Measurements from ENCODE around the gene RAD51B.
"Not testable (repeated sequence)": the region's sequence is repeated elsewhere in the genome, so short reads cannot be mapped to it uniquely, and the experiment has no call there.

RAD51B gene

GRCh38 chr14:68250927-68251768, 431.6 kb downstream of the RAD51B start:
- DNase-seq (ENCODE audit: low spot score): no peak

DNA sequence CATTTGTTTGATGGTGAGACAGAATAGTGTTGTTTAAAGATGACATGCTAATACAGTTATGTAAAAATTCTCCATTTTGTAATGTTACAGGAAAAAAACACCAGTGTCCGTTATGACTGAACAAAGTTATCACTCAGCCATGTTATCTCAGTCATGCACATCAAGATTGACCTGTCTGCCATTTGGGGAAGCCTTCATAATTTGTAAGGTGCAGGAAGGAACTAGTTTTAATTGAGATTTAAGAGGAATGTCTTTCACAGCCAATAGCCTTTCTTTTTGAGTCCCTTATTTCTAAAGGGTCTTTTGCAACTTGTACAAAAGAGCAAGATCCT, 432.2 kb downstream of the RAD51B start:
- no peak for DNase-seq (ENCODE audit: low spot score)

DNA sequence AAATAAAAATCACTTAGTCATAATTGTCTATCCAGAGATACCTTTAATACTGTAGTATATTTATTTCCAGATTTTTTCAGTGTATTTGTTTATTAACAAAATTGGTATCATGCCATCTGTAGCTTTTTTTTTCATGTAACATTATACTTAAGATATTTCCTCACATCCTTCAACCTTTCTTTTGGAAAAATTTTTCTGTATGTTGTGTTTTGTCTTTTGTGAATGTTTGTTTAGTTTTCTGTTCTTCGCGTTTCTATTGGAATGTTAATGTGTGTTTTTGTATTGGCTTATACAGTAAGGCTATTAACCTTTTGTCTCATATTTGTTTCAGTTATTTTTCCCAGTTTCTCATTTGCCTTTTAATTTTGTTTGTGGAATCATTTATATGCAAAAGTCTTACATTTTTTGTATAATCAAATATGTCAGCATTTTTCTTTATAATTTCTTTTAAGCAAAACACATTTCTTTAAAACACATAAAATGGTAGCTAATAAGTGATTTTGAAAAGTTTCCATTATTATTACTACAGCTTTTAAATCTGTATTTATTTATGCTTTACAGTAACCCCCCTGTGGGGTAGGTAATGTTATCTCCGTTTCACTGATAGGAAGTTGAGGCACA, 433.7 kb downstream of the RAD51B start:
- no peak for DNase-seq (ENCODE audit: low spot score)

- no peak for DNase-seq (ENCODE audit: low spot score)
Observed at GRCh38 chr14:68253878-68254528, 434.4 kb downstream of the RAD51B start.

DNA sequence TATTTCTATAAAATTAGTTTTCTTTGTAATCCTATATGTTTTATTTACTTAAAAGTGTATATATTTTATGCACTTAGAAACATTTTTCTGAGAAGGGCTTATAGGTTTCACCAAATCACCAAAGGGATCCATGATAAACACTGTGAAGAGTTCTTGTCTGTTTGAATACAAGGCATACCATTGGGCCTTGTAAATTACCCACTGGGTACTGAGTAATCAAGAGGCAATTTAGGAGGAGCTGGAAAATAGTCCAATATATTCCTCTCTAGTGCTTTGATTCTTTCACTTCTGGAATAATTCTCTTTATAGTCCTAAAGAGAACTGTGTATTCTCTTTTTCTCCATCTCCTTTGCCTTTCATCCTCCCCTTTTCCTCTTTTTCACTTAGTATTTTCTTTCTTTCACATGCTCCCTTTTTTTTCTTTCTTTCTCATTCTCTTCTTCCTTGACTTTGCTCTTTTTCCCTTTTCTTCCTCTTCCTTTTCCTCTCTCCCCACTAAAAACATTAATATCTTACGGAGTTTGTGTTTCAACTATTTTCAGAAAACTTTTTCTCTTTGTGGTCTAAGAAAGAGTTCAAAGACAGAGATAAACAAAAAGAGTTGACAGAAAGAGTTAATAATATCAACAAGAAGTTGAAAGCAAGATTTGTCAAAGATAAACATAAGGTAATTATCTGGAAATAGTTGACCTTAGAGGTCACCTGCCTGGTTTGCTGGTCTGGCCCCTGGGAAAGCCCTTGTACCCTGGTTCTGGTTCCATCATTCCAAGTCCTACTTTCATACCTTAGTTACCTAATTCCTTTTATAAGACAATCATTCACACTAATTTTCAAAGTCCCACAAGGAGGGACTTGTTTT, 435.3 kb downstream of the RAD51B start:
- no peak for DNase-seq (ENCODE audit: low spot score)

- no peak for DNase-seq (ENCODE audit: low spot score)
Observed at GRCh38 chr14:68255693-68256178, 436.2 kb downstream of the RAD51B start.

GRCh38 chr14:68257969-68258368, 438.4 kb downstream of the RAD51B start:
- no peak for DNase-seq (ENCODE audit: low spot score)

DNA sequence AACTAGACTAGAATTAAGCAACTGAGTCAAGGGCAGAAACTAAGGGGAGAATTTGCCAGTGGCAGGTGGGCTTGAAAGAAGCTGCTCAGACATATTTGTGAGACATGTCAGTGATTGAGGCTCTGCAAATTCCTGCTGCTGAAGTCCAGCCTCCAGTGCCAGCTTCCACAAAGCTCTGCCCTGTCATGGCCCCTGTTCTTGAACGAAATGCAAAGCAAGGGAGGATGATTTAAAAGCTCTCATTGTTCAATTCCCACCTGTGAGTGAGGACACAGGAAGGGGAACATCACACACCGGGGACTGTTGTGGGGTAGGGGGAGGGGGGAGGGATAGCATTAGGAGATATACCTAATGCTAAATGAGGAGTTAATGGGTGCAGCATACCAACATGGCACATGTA, 439.4 kb downstream of the RAD51B start:
- DNase-seq (ENCODE audit: low spot score): not testable (repeated sequence)

DNA sequence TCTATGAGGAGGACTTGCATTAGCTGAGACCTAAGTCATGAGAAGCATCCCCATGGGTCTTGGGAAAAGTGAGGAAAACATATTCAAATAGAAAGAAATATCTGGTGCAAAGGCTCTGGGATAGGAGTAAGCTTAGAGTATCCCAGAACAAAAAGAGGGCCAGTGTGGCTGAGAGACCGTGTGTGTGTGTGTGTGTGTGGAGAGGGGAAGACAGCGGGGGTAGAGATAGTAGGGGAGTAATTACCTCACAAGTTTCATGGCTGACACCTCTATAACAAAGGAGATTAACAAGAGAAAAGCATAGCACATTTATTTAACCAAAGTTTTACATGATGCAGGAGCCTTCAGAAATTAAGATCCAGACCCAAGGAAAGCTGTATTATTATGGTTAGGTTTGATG, 440.5 kb downstream of the RAD51B start:
- no peak for DNase-seq (ENCODE audit: low spot score)

DNA sequence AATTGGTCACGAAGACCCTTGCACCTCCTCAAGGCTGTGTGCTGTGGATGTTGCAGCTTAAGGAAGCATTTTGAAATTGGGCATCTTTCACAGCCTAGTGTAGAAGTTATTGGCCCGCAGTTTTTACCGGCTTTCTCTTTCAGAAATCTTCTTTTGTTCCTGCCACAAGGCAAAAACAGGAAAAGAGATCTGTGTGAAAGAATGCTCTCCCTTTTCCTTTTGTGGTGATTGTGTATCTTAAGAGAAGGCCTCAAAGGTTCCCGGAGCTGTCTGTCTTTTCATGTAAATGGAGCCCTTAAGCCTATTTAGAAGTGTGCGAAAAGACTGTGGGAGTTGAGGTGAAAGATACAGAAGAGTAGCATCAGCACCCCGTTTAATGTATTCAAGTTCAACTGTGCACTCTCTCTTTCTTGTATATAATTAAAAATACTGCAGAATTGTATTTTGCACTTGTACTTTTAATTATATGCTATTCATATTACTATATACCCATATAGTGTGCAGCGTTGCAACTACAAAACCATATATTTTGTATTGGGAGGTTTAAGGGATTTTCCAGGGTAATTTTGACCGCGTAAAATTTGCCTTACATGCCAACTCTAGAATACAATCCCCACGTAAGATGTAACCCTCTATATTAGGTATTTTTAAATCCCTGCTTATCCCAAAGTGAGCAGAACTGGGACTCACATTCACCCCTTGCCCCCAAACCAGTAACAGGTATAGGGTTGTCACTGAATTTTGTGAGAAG, 441.7 kb downstream of the RAD51B start:
- DNase-seq (ENCODE audit: low spot score): peak; percentile 27

DNA sequence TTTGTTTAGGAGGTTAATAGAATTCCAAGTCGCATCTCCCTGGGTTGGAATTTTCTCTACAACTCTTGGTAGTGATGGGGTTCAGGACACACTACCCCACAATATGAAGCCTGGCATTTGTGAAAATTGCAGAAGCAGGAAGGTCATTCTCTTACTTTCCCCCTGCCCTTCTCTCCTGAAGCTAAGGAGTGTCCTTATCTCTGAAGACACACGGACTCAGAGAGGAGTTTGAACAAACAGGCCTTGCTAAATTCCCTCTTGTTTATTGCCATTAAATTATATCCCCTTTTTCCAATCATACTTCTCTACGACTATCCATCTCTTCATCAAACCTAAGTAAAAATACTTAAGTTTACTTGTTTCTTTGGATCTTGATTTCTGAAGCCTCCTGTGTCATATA, 443.0 kb downstream of the RAD51B start:
- DNase-seq (ENCODE audit: low spot score): no peak

- DNase-seq (ENCODE audit: low spot score): no peak
Observed at GRCh38 chr14:68263563-68264259, 444.1 kb downstream of the RAD51B start.

- DNase-seq (ENCODE audit: low spot score): no peak
Observed at GRCh38 chr14:68264260-68264569, 444.6 kb downstream of the RAD51B start.

- DNase-seq (ENCODE audit: low spot score): no peak
Observed at GRCh38 chr14:68266998-68267397, 447.4 kb downstream of the RAD51B start.

DNA sequence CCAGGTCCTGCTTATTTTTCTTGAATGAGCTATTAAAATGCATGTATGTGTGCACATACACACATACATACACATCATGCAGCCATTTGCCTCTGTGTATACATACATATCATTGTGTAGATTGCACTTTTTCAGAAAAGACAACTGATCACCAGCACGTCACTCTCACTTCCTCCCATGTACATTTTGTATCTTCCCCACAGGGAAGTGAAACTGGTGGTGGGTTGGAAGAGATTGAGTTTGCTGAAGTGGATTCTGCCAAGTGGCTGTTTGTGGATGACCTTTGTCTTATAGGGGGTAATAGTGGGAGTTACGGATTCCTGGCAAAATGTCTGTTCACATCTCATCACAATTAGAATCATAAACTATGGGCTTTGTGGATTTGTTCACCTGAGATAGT, 448.6 kb downstream of the RAD51B start:
- DNase-seq (ENCODE audit: low spot score): peak; percentile 27

GRCh38 chr14:68268719-68269118, 449.1 kb downstream of the RAD51B start:
- DNase-seq (ENCODE audit: low spot score): no peak

DNA sequence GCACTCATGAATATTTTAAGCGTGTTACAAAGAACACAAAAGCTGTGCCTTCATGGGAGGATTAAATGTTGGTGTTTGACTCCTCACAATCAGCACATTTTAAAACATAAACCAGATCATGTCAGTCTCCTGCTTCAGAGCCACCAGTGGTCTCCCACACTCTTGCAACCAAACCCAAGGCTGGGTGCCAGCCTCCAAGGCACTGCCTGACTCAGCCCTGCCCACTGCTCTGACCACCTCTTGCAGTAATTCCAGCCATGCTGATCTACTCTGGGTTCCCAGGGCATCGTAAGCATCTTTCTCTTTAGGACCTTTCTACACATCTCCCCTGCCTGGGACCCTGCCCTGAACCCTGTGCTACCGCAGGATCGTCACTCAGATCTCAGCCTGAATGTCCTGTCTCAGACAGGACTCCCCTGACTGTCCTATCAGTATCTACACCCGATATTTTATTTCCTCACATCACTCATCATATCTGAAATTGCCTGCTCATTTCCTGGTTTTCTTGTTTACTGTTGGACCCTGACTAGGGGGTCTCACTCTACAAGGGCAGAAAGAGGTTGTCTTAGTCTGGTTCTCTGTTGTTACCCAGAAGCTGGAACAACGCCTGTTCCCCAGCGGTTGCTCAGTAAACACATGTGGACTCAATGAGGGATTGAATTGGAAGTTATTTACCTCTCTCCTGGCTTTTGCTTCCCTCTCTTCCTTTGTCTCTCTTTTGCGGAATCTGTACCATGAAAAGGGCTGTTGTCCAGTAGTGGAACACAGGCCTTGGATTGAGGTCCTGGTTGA, 449.8 kb downstream of the RAD51B start:
- DNase-seq (ENCODE audit: low spot score): no peak

DNA sequence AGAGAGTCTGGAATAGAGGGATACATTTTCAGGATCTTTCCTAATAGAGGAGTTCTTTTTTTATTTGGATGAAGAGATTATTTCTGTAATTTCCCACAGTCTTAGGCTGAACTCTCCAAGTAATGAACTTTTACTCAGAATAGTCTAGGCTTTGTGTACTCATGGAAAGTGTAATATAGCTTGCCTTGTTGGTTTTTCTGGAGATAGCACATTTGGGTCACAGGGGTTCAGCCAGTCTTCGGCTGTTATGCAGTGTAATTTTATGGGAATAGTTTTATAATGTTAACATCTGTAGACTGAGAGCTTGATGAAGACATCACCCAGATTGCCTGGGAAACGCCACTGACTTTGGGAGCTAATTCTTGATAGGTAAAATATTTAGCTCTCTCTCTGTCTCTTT, 450.8 kb downstream of the RAD51B start:
- no peak for DNase-seq (ENCODE audit: low spot score)

DNA sequence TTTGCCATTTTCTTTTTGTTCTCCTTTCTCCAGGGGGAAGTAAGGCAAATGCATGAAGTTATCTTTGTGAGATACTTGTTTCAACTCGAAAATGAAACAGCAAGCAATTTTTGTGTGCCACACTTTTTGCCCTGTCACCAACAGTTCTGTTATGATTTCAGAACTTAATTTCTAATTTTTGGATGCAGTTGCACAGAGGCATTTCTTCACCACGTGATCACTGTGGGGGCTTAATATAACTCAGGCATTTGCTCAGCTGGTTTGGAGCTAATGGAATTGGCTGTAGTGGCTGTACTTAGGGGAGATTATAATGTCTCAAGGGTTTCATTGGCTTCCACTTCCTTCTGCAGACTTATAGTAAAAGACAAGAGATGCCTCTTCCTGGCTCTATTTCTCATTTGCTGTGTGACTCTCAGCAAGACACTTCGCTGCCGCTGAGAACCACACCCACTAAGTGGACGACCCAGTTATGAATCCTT, 452.4 kb downstream of the RAD51B start:
- no peak for DNase-seq (ENCODE audit: low spot score)

DNA sequence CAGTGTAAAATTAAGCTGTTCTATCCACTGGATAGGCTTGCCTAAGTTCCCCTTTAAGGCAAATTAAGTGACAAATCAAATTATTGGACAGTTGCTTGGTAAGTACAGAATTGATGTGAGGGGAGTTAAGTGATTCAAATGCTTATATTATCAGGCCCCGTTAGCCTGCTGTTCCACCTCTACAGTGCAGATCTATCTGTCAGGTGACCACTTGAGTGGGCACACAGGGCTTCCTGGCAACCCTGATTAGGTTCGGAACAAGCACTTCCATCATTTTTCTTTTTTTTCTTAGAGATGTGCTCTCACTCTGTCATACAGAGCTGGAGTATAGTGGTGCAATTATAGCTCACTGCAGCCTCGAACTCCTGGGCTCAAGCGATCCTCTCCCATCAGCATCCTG, 453.8 kb downstream of the RAD51B start:
- no peak for DNase-seq (ENCODE audit: low spot score)

All from CD4-positive, alpha-beta T cell treated with Interleukin-6 at 100 ng/mL for 8 hours (primary cell).